Spleen (tissue), 11 donors: ENCODE results near the gene TRAF7. TPM values are rescaled to one million over a fixed set of nuclear protein-coding genes. Genes with fewer than 3 reads are reported as not detected.

Experiments
- DNase-seq: peaks from one replicate; pipeline ENCODE4 v3.0.0-alpha.2; 2020
- H3K27ac ChIP-seq, 8 donors: fragments of 200-600 bp; sonication (generic) in 7 of 8; 1 replicate in 4 of 8; 2 replicates in 4 of 8; pipeline versions ENCODE4 v1.5.0 to v1.8.0; 2016 to 2021; ENCODE audit warnings: inconsistent platforms in 4 of 8, mild to moderate bottlenecking in 4 of 8, moderate library complexity in 1 of 8
- H3K27me3 ChIP-seq, 7 donors: fragments of 200-600 bp; sonication (generic) in 6 of 7; replicated peaks in 1 of 7; 1 replicate in 4 of 7; 2 replicates in 3 of 7; pipeline versions ENCODE4 v1.5.0 to v1.8.0; 2016 to 2021; ENCODE audit warnings: inconsistent platforms in 3 of 7, mild to moderate bottlenecking in 1 of 7
- H3K36me3 ChIP-seq, 6 donors: fragments of 200-600 bp; sonication (generic) in 5 of 6; 1 replicate in 4 of 6; 2 replicates in 2 of 6; pipeline versions ENCODE4 v1.5.0 to v1.8.0; 2016 to 2021; ENCODE audit warnings: inconsistent platforms in 2 of 6
- H3K4me1 ChIP-seq, 6 donors: fragments of 200-600 bp; sonication (generic) in 5 of 6; 1 replicate in 3 of 6; 2 replicates in 3 of 6; pipeline versions ENCODE4 v1.5.0 to v1.8.0; 2016 to 2021; ENCODE audit warnings: inconsistent platforms in 3 of 6
- H3K4me3 ChIP-seq, 8 donors: fragments of 200-600 bp; sonication (generic) in 7 of 8; 1 replicate in 4 of 8; 2 replicates in 4 of 8; pipeline versions ENCODE4 v1.5.0 to v1.8.0; 2016 to 2021; ENCODE audit warnings: inconsistent platforms in 4 of 8, mild to moderate bottlenecking in 4 of 8, moderate library complexity in 2 of 8
- H3K9me3 ChIP-seq, 8 donors: fragments of 200-600 bp; sonication (generic) in 7 of 8; 1 replicate in 4 of 8; 2 replicates in 4 of 8; pipeline versions ENCODE4 v1.5.0 to v1.8.0; 2016 to 2021; ENCODE audit warnings: inconsistent platforms in 4 of 8
- POLR2A ChIP-seq, 3 donors: fragments of 450-650 bp; IDR thresholded peaks; one replicate each; pipeline ENCODE4 v1.5.1; 2017; ENCODE audit warnings: antibody characterized with exemption in 3 of 3, mild to moderate bottlenecking in 1 of 3
- POLR2AphosphoS5 ChIP-seq, 3 donors: sonication (generic); formaldehyde crosslinking; IDR thresholded peaks; one replicate each; pipeline ENCODE4 v1.5.1; 2017; ENCODE audit warnings: antibody characterized with exemption in 3 of 3
- WGBS, 5 donors: extraction: QIAGEN DNeasy Blood & Tissue Kit in 3 of 5; methylation state at CpG; one replicate each; pipeline versions ENCODE4 v1.1.5 to v1.1.7; 2013 to 2018; 5-methylcytosine and 5-hydroxymethylcytosine counted together
- intact Hi-C: fragments of 100-400 bp; cut with DNase I; formaldehyde crosslinking; loops from one replicate; pipeline ENCODE4 v1.15.0; 2023; ENCODE audit warnings: low total_unique reads
- polyA plus RNA-seq, 3 donors: library from polyadenylated mRNA; stranded (reverse); fragments of 200-250 nt; gene quantifications; one replicate each; pipeline ENCODE4 v1.2.1, GENCODE V29; 2013
- total RNA-seq, 7 donors: library from RNA; depleted of rRNA in 3 of 7; stranded (reverse); fragments of >200 nt in 3 of 7; fragmentation: NEBNext Ultra II Directional in 4 of 7; extraction: Animal tissue kit (Norgen Biotek cat#: 25700) in 4 of 7; gene quantifications; one replicate each; pipeline versions ENCODE4 v1.1.0 to v1.2.1, GENCODE V29; 2016 to 2021
- TF ChIP-seq, protein P1 (sequence below), 11 experiments: fragments of 200-600 bp in 7 of 11; fragments of 450-650 bp in 4 of 11; sonication (generic) in 4 of 11; IDR thresholded peaks in 8 of 11; conservative IDR thresholded peaks in 3 of 11; 1 replicate in 7 of 11; 2 replicates in 4 of 11; pipeline versions ENCODE4 v1.4.0 to v1.8.0; 2016 to 2021; ENCODE audit warnings: antibody characterized with exemption in 11 of 11, inconsistent platforms in 4 of 11, mild to moderate bottlenecking in 1 of 11
- donor health status: healthy with polysubstance abuse.
- donor health status: DM: no; HTN: no; CAD: no; lungs with moderate emphysema.
- donor health status: DM: no; HTN: no; CAD: no.
- donor health status: Bipolar disorder and iron deficiency.
- donor health status: healthy.
- donor health status: DM: no; HTN: no; CAD: no.
- donor health status: DM: yes; HTN: yes; CAD: no.

TRAF7 gene
- total and polyA plus RNA-seq, 10 donors = 22.0 to 63.9 (median 44.1) TPM

GRCh38 chr16:2160915-2161551 lies 5.5 kb downstream of the TRAF7 start:
- no peaks in the 10 kb centered on the region for H3K27me3 ChIP-seq
- H3K4me1 ChIP-seq = peaks cover 20 to 76% (median 52%) of the 10 kb centered on the region in 6 donors
- no peak for TF ChIP-seq POLR2A (IDR thresholded peaks at IDR 0.05)
- TF ChIP-seq, protein P1, sequence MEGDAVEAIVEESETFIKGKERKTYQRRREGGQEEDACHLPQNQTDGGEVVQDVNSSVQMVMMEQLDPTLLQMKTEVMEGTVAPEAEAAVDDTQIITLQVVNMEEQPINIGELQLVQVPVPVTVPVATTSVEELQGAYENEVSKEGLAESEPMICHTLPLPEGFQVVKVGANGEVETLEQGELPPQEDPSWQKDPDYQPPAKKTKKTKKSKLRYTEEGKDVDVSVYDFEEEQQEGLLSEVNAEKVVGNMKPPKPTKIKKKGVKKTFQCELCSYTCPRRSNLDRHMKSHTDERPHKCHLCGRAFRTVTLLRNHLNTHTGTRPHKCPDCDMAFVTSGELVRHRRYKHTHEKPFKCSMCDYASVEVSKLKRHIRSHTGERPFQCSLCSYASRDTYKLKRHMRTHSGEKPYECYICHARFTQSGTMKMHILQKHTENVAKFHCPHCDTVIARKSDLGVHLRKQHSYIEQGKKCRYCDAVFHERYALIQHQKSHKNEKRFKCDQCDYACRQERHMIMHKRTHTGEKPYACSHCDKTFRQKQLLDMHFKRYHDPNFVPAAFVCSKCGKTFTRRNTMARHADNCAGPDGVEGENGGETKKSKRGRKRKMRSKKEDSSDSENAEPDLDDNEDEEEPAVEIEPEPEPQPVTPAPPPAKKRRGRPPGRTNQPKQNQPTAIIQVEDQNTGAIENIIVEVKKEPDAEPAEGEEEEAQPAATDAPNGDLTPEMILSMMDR (IDR thresholded peaks at IDR 0.05 in 8 of 11, conservative IDR thresholded peaks at IDR 0.05 in 3 of 11) = no peak
- TF ChIP-seq POLR2AphosphoS5 (IDR thresholded peaks at IDR 0.05) = peak in 1 of 3 donors; percentile 12
- 63 to 75% (median 70%) methylated on average over 17 to 20 of the region's 20 CpGs for WGBS, 5 donors
- intact Hi-C loops = no loop called here
- peak overlapping the region in 5 of 8 donors; percentile 11 to 95 (median 49) for H3K27ac ChIP-seq
- peaks cover 0 to 46% (median 4%) of the 10 kb centered on the region in 6 donors for H3K36me3 ChIP-seq
- DNase-seq = no peak
- H3K9me3 ChIP-seq = no peaks in the 10 kb centered on the region
- H3K4me3 ChIP-seq = no peak overlapping the region

DNA sequence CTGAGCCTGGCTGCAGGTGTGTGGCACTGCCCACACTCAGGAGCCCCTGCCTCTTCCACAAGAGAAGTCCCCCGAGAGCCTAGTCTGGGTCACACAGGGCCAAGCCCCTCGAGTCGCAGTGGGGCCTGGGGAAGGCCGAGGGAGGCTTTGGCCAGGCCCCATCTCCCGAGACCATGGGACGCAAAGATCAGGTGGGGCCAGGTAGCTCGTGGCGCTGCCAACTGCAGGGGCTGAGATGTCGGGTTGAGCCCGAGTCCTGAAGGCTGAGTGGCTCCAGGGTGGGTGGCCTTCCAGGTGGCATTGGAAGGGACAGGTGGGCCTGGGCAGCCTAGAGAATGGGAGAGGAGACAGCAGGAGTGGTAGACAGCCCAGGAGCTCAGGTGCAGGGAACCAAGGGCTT lies 6.3 kb downstream of the TRAF7 start:
- no peak for DNase-seq
- Histone ChIP-seq H3K4me1 (peaks cover 17 to 73% (median 43%) of the 10 kb centered on the region in 6 donors), H3K36me3 (peaks cover 0 to 55% (median 13%) of the 10 kb centered on the region in 6 donors), H3K27me3 (no peaks in the 10 kb centered on the region), H3K4me3 (no peak overlapping the region), H3K9me3 (no peaks in the 10 kb centered on the region), H3K27ac (peak overlapping the region in 2 of 8 donors; percentile 28 to 95)
- 92 to 98% (median 96%) methylated on average over 10 of the region's 10 CpGs for WGBS, 5 donors
- TF ChIP-seq, protein P1 (IDR thresholded peaks at IDR 0.05 in 8 of 11, conservative IDR thresholded peaks at IDR 0.05 in 3 of 11) = no peak
- no peak for TF ChIP-seq POLR2A (IDR thresholded peaks at IDR 0.05)
- no peak for TF ChIP-seq POLR2AphosphoS5 (IDR thresholded peaks at IDR 0.05)
- intact Hi-C loops = no loop called here

DNA sequence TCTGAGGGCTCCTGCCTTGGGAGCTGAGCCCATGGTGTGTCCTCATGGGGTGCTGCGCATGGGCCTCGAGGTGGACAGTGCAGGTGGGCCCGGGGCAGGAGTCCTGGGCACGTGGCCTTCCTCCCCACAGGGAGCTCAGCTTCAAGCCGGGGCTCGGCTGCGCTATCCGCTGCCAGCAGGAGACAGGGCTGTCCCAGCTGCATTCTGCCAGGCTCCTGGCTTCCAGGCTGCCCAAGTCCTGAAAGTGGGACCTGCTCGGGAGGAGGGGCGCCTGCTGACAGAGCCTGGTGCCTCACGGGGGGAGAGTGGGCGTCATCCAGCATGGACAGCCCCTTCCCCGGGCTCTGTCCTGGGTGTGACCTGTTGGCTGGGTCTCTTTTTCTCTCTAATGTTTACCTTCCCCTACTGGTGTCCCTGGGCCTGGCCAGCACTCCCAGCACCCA lies 7.1 kb downstream of the TRAF7 start:
- Histone ChIP-seq H3K4me3 (no peak overlapping the region), H3K36me3 (peaks cover 0 to 60% (median 19%) of the 10 kb centered on the region in 6 donors), H3K27ac (peak overlapping the region in 1 of 8 donors; percentile 13), H3K4me1 (peaks cover 9 to 73% (median 37%) of the 10 kb centered on the region in 6 donors), H3K27me3 (no peaks in the 10 kb centered on the region), H3K9me3 (no peaks in the 10 kb centered on the region)
- TF ChIP-seq, protein P1 (IDR thresholded peaks at IDR 0.05 in 8 of 11, conservative IDR thresholded peaks at IDR 0.05 in 3 of 11) = no peak
- TF ChIP-seq POLR2A (IDR thresholded peaks at IDR 0.05) (no peak), POLR2AphosphoS5 (IDR thresholded peaks at IDR 0.05) (no peak)
- WGBS, 5 donors = 95 to 99% (median 97%) methylated on average over 10 to 13 of the region's 13 CpGs; no CpG with 5 or more reads in 1 of the 5 donors
- intact Hi-C loops = no loop called here
- DNase-seq = no peak

DNA sequence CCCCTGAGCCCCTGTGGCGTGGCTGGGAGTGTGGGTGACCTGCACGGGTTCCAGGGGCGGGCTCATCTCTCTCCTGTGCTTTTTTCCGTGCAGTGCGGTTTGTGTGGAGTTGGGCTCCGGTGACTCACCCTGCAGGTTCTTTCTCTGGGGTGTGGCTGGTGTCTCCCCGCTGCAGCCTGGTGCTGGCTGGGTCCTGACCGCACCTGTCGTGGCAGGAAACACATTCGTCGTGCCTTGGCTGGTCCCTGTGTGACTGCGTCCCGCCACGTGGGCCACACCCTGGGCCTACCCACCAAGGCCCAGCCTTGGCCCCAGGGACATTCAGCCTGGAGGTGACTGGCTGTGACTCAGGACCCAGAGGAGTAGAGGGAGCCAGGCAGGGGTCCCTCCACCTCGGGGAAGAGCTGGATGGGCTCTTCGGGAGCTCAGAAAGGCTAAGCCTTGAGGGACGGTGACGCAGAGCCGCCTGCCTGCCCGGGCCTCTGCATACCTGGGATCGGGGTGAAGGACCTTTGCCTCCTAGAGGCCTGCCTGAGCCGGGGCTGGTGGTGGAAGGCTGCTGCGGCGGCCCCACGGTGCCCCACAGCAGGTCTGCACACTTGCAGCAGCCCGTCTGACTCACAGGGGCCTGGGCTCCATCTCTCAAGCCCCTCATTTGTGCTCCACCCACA lies 7.8 kb downstream of the TRAF7 start:
- peaks cover 6 to 72% (median 33%) of the 10 kb centered on the region in 6 donors for H3K4me1 ChIP-seq
- H3K27ac ChIP-seq = peak overlapping the region in 1 of 8 donors; percentile 13
- no peaks in the 10 kb centered on the region for H3K27me3 ChIP-seq
- no peak for DNase-seq
- WGBS, 5 donors = 86 to 93% (median 91%) methylated on average over 14 to 26 of the region's 26 CpGs
- intact Hi-C loops = no loop called here
- TF ChIP-seq POLR2A (IDR thresholded peaks at IDR 0.05) (no peak), POLR2AphosphoS5 (IDR thresholded peaks at IDR 0.05) (no peak)
- TF ChIP-seq, protein P1 (IDR thresholded peaks at IDR 0.05 in 8 of 11, conservative IDR thresholded peaks at IDR 0.05 in 3 of 11) = no peak
- no peak overlapping the region for H3K4me3 ChIP-seq
- H3K36me3 ChIP-seq = peaks cover 0 to 60% (median 26%) of the 10 kb centered on the region in 6 donors
- no peaks in the 10 kb centered on the region for H3K9me3 ChIP-seq
